K562 (cell line): Measurements from ENCODE around the gene MYO1H. TPM values are rescaled to one million over a fixed set of nuclear protein-coding genes. Genes with fewer than 3 reads are reported as not detected.

Experiments
- ATAC-seq: fragments of 200-7000 bp; cut with Tn5 transposase; 3 replicates; pipeline ENCODE4 v1.9.1; 2020; ENCODE audit warnings: moderate library complexity
- BruUV-seq: library from RNA; stranded (reverse); fragments of 400-500 nt; replicated peaks from 2 replicates; lab custom pipeline; 2021; lab: Mats Ljungman, UMichigan
- CTCF ChIA-PET: fragments of 300-600 bp; formaldehyde crosslinking; extraction: SDS; loops from one replicate; lab custom pipeline; 2021; ENCODE audit warnings: low intra/inter-chr PET ratio; lab: Yijun Ruan, JAX
- POLR2A ChIA-PET: fragments of 300-600, 350-650 bp; sonication (Branson Sonifier 250); formaldehyde crosslinking; extraction: SDS; loops from one replicate; lab custom pipeline; 2021; ENCODE audit warnings: antibody characterized with exemption, inconsistent platforms; lab: Yijun Ruan, JAX
- DNase-seq, 4 experiments: peaks; one replicate each; pipeline versions ENCODE4 v3.0.0 to v3.0.0-alpha.2; 2011 to 2018; ENCODE audit warnings: low spot score in 3 of 4, mixed read lengths in 3 of 4; ENCODE audit errors: extremely low read depth in 1 of 4
- FAIRE-seq: peaks from 2 replicates; lab custom pipeline; 2011; peaks lifted over from hg19 to GRCh38; lab: Jason Lieb, UNC
- H2AFZ ChIP-seq: 2 replicates; pipeline ENCODE4 v1.6.0; 2011; ENCODE audit warnings: low read depth, low read length, control low read depth, inconsistent platforms
- H3K27ac ChIP-seq: fragments of 200-600 bp; 3 replicates; pipeline ENCODE4 v1.8.0; 2011; ENCODE audit warnings: low read depth, mild to moderate bottlenecking, control low read depth, inconsistent platforms, low read length, moderate library complexity, mixed read lengths; ENCODE audit errors: extremely low read depth
- H3K27me3 ChIP-seq, 2 experiments: fragments of 300-600 bp in 1 of 2; 2 replicates in 1 of 2; 3 replicates in 1 of 2; pipeline versions ENCODE4 v1.6.0 to v1.8.0; 2011; ENCODE audit warnings: inconsistent platforms in 2 of 2, low read length in 2 of 2, mild to moderate bottlenecking in 1 of 2, mixed read lengths in 1 of 2, moderate library complexity in 1 of 2; ENCODE audit not compliant: control insufficient read depth in 2 of 2, insufficient read depth in 2 of 2
- H3K36me3 ChIP-seq: fragments of 300-600 bp; 3 replicates; pipeline ENCODE4 v1.8.0; 2011; ENCODE audit warnings: mild to moderate bottlenecking, low read length, inconsistent platforms; ENCODE audit not compliant: control insufficient read depth, insufficient read depth
- H3K4me1 ChIP-seq, 2 experiments: fragments of 200-600 bp in 1 of 2; replicated peaks in 1 of 2; 2 replicates in 1 of 2; 3 replicates in 1 of 2; pipeline versions ENCODE4 v1.5.1 to v1.8.0; 2011; ENCODE audit warnings: inconsistent platforms in 2 of 2, low read length in 2 of 2, mild to moderate bottlenecking in 1 of 2, mixed read lengths in 1 of 2, moderate library complexity in 1 of 2; ENCODE audit not compliant: control insufficient read depth in 2 of 2, insufficient read depth in 2 of 2
- H3K4me2 ChIP-seq: 2 replicates; pipeline ENCODE4 v1.6.1; 2011; ENCODE audit warnings: low read length, control low read depth, inconsistent platforms, mixed read lengths; ENCODE audit not compliant: insufficient read depth
- H3K4me3 ChIP-seq: fragments of 200-600 bp; sonication (generic), shearing (Covaris generic); 2 replicates; pipeline ENCODE4 v1.5.1; 2016; ENCODE audit warnings: control low read depth, inconsistent platforms
- H3K79me2 ChIP-seq: fragments of 200-600 bp; 3 replicates; pipeline ENCODE4 v1.8.0; 2011; ENCODE audit warnings: low read length, inconsistent platforms; ENCODE audit not compliant: control insufficient read depth, insufficient read depth
- H3K9ac ChIP-seq, 2 experiments: 2 replicates each; pipeline versions ENCODE4 v1.6.0 to v1.6.1; 2011; ENCODE audit warnings: low read depth in 2 of 2, low read length in 2 of 2, control low read depth in 1 of 2, inconsistent platforms in 1 of 2, mild to moderate bottlenecking in 1 of 2, mixed read lengths in 1 of 2; ENCODE audit not compliant: insufficient read depth in 1 of 2
- H3K9me1 ChIP-seq: one replicate; pipeline ENCODE4 v1.6.0; 2011; ENCODE audit warnings: inconsistent platforms, mild to moderate bottlenecking, low read length, moderate library complexity; ENCODE audit not compliant: control insufficient read depth, insufficient read depth
- H3K9me3 ChIP-seq: replicated peaks from 2 replicates; pipeline ENCODE4 v1.5.1; 2011; ENCODE audit warnings: low read depth, low read length, inconsistent platforms; ENCODE audit not compliant: control insufficient read depth, insufficient read depth
- H4K20me1 ChIP-seq: replicated peaks from 2 replicates; pipeline ENCODE4 v1.6.1; 2011; ENCODE audit warnings: low read length, inconsistent platforms, mixed read lengths; ENCODE audit not compliant: control insufficient read depth, insufficient read depth
- KDM5B ChIP-seq: fragments of 200-600 bp; sonication (generic); IDR thresholded peaks from 2 replicates; pipeline ENCODE4 v1.6.1; 2012; ENCODE audit warnings: low read depth, mild to moderate bottlenecking, moderate library complexity, low read length, control low read depth, inconsistent platforms; ENCODE audit not compliant: insufficient replicate concordance
- MTA1 ChIP-seq: fragments of 450-650 bp; IDR thresholded peaks from 2 replicates; pipeline ENCODE4 v1.6.1; 2017; ENCODE audit warnings: borderline replicate concordance
- SMARCC2 ChIP-seq: fragments of 450-650 bp; IDR thresholded peaks from 2 replicates; pipeline ENCODE4 v1.6.1; 2017; ENCODE audit warnings: antibody characterized with exemption, moderate library complexity, mild to moderate bottlenecking, low read depth
- ZNF124 ChIP-seq: sonication (generic); formaldehyde crosslinking; IDR thresholded peaks from 2 replicates; pipeline ENCODE4 v1.8.1; 2022; ENCODE audit warnings: missing genetic modification reagents
- ZNF551 ChIP-seq: fragments of 250-450 bp; sonication (Bioruptor Pico); IDR thresholded peaks from 2 replicates; pipeline ENCODE4 v1.5.0; 2021; ENCODE audit warnings: mild to moderate bottlenecking, moderate library complexity
- WGBS: fragments of 100-300 bp; shearing (Covaris generic); methylation state at CpG from one replicate; pipeline ENCODE4 v1.1.6; 2016; ENCODE audit warnings: low coverage, mixed read lengths; ENCODE audit not compliant: insufficient coverage; ENCODE audit errors: missing lambda C conversion rate; 5-methylcytosine and 5-hydroxymethylcytosine counted together
- in situ Hi-C: fragments of 300-500 bp; cut with MboI; formaldehyde crosslinking; loops from 4 replicates; pipeline ENCODE4 v1.15.0; 2018; ENCODE audit warnings: inconsistent platforms, mixed read lengths
- intact Hi-C: fragments of 100-400 bp; cut with micrococcal nuclease; formaldehyde crosslinking; loops from 2 replicates; pipeline ENCODE4 v1.14.2; 2022
- polyA plus RNA-seq, 8 experiments: library from polyadenylated mRNA; depleted of rRNA in 4 of 8; stranded (reverse) in 5 of 8; unstranded in 3 of 8; fragments of >200 nt; fragmentation: Nextera tagmentation in 2 of 8; fragmentation: Illumina TruSeq in 1 of 8; extraction: Ambion mirVana in 2 of 8; extraction: Trizol in 1 of 8; gene quantifications; 2 replicates each; pipeline versions ENCODE4 v1.2.1 to v1.2.3, GENCODE V29; 2011 to 2014; ENCODE audit warnings: inconsistent platforms in 1 of 8, missing spikeins in 1 of 8
- total RNA-seq, 7 experiments: library from RNA; depleted of rRNA in 6 of 7; stranded (reverse); fragments of >200 nt in 6 of 7; fragmentation: Illumina TruSeq in 2 of 7; extraction: Trizol in 2 of 7; gene quantifications; 2 replicates each; pipeline versions ENCODE4 v1.2.1 to v1.2.3, GENCODE V29; 2011 to 2021; ENCODE audit warnings: low replicate concordance in 1 of 7
- TF ChIP-seq, protein P1 (sequence below): fragments of 250-450 bp; sonication (Bioruptor Pico); IDR thresholded peaks from 2 replicates; pipeline ENCODE4 v1.4.0; 2020
- TF ChIP-seq, protein P2 (sequence below): fragments of 450-650 bp; IDR thresholded peaks from 2 replicates; pipeline ENCODE4 v1.6.1; 2016; ENCODE audit warnings: mild to moderate bottlenecking

MYO1H gene
- total and polyA plus RNA-seq, 9 of the 15 experiments (the other 6 are each of a cell fraction or from before 2014, with no cell fraction given) = not detected

DNA sequence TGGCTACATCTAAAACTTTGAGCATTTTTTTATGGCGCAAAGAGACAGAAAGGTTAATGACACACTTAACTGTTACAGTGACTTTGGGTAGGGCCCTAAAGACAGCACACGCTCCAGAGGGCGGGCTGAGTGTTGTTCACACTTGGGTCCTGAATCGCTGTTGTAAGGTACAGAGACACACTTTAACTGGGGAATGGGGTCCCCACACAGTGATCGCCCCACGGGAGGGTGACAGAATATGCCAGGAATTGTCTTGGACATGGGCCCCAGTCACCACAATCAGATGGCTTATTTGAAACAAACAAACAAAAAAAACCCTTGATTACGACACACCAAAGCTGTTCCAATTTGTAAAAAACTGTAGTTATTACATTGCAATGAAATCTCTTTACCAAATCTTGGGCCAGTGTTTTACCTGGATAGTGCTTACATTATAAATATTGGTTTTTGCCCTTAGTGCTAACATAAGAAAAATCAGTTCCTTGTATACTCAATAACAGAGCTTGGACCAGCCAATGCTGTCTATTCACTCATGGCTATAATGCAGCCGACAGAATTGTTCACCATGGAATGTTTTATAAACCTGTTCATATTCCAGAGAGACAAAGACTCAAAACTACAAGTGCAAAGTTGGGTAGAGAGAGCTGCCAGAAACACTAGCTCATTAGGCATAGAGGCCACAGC, 101.1 kb downstream of the MYO1H start:
- ChIA-PET POLR2A (no interaction called here), CTCF (no interaction called here)
- H2AFZ ChIP-seq = no peak overlapping the region
- BruUV-seq = no TSS peak
- no peak overlapping the region for H3K4me3 ChIP-seq
- no peak overlapping the region for H3K27ac ChIP-seq
- intact Hi-C loops = no loop called here
- H3K27me3 ChIP-seq = no peaks in the 10 kb centered on the region
- 90% methylated on average over 8 of the region's 8 CpGs for WGBS
- no peak overlapping the region for H3K4me2 ChIP-seq
- DNase-seq (no peak), FAIRE-seq (no peak), ATAC-seq (no peak)
- peaks cover 0 to 3% of the 10 kb centered on the region in 2 experiments; a peak in 1 of 5 replicates for H3K4me1 ChIP-seq
- no peaks in the 10 kb centered on the region for H3K79me2 ChIP-seq
- H4K20me1 ChIP-seq = no peaks in the 10 kb centered on the region
- TF ChIP-seq KDM5B (no peak), MTA1 (no peak), ZNF124 (CRISPR knock-in tag) (no peak), SMARCC2 (no peak), ZNF551 (CRISPR knock-in tag) (no peak)
- TF ChIP-seq, protein P1, sequence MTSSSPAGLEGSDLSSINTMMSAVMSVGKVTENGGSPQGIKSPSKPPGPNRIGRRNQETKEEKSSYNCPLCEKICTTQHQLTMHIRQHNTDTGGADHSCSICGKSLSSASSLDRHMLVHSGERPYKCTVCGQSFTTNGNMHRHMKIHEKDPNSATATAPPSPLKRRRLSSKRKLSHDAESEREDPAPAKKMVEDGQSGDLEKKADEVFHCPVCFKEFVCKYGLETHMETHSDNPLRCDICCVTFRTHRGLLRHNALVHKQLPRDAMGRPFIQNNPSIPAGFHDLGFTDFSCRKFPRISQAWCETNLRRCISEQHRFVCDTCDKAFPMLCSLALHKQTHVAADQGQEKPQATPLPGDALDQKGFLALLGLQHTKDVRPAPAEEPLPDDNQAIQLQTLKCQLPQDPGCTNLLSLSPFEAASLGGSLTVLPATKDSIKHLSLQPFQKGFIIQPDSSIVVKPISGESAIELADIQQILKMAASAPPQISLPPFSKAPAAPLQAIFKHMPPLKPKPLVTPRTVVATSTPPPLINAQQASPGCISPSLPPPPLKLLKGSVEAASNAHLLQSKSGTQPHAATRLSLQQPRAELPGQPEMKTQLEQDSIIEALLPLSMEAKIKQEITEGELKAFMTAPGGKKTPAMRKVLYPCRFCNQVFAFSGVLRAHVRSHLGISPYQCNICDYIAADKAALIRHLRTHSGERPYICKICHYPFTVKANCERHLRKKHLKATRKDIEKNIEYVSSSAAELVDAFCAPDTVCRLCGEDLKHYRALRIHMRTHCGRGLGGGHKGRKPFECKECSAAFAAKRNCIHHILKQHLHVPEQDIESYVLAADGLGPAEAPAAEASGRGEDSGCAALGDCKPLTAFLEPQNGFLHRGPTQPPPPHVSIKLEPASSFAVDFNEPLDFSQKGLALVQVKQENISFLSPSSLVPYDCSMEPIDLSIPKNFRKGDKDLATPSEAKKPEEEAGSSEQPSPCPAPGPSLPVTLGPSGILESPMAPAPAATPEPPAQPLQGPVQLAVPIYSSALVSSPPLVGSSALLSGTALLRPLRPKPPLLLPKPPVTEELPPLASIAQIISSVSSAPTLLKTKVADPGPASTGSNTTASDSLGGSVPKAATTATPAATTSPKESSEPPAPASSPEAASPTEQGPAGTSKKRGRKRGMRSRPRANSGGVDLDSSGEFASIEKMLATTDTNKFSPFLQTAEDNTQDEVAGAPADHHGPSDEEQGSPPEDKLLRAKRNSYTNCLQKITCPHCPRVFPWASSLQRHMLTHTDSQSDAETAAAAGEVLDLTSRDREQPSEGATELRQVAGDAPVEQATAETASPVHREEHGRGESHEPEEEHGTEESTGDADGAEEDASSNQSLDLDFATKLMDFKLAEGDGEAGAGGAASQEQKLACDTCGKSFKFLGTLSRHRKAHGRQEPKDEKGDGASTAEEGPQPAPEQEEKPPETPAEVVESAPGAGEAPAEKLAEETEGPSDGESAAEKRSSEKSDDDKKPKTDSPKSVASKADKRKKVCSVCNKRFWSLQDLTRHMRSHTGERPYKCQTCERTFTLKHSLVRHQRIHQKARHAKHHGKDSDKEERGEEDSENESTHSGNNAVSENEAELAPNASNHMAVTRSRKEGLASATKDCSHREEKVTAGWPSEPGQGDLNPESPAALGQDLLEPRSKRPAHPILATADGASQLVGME = no peak
- TF ChIP-seq, protein P2, sequence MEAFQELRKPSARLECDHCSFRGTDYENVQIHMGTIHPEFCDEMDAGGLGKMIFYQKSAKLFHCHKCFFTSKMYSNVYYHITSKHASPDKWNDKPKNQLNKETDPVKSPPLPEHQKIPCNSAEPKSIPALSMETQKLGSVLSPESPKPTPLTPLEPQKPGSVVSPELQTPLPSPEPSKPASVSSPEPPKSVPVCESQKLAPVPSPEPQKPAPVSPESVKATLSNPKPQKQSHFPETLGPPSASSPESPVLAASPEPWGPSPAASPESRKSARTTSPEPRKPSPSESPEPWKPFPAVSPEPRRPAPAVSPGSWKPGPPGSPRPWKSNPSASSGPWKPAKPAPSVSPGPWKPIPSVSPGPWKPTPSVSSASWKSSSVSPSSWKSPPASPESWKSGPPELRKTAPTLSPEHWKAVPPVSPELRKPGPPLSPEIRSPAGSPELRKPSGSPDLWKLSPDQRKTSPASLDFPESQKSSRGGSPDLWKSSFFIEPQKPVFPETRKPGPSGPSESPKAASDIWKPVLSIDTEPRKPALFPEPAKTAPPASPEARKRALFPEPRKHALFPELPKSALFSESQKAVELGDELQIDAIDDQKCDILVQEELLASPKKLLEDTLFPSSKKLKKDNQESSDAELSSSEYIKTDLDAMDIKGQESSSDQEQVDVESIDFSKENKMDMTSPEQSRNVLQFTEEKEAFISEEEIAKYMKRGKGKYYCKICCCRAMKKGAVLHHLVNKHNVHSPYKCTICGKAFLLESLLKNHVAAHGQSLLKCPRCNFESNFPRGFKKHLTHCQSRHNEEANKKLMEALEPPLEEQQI = no peak
- in situ Hi-C loops = no loop called here
- H3K9ac ChIP-seq = no peak overlapping the region
- H3K9me3 ChIP-seq = no peaks in the 10 kb centered on the region
- no peaks in the 10 kb centered on the region for H3K9me1 ChIP-seq
- H3K36me3 ChIP-seq = peaks cover 43% of the 10 kb centered on the region; the same call in 2 of the 3 replicates
